HG02938 (cell line): ENCODE data around the gene ELMO1.

ENCODE experiments used
- ATAC-seq: cut with Tn5 transposase; IDR thresholded peaks from one replicate; pipeline ENCODE4 v1.9.1; 2021; ENCODE audit warnings: mild to moderate bottlenecking, moderate library complexity; ENCODE audit not compliant: unreplicated experiment

Gene ELMO1

GRCh38 chr7:37110660-37111424 is 337.8 kb downstream of the ELMO1 start:
- no peak for ATAC-seq

- no peak for ATAC-seq
Observed at GRCh38 chr7:37109843-37110242, 338.8 kb downstream of the ELMO1 start.

GRCh38 chr7:37109016-37109683 is 339.5 kb downstream of the ELMO1 start:
- no peak for ATAC-seq

- ATAC-seq: no peak
Observed at GRCh38 chr7:37108615-37109014, 340.0 kb downstream of the ELMO1 start.

GRCh38 chr7:37107047-37107750 is 341.5 kb downstream of the ELMO1 start:
- ATAC-seq: no peak

- ATAC-seq: no peak
Observed at GRCh38 chr7:37105762-37106161, 342.9 kb downstream of the ELMO1 start.

- ATAC-seq: no peak
Observed at GRCh38 chr7:37104822-37105518, 343.7 kb downstream of the ELMO1 start.

GRCh38 chr7:37102518-37103137 is 346.0 kb downstream of the ELMO1 start:
- no peak for ATAC-seq

- ATAC-seq: no peak
Observed at GRCh38 chr7:37100735-37101331, 347.8 kb downstream of the ELMO1 start.

GRCh38 chr7:37098762-37099161 is 349.9 kb downstream of the ELMO1 start:
- ATAC-seq: no peak

GRCh38 chr7:37097983-37098382 is 350.7 kb downstream of the ELMO1 start:
- ATAC-seq: no peak

GRCh38 chr7:37097276-37097675 is 351.4 kb downstream of the ELMO1 start:
- no peak for ATAC-seq

- no peak for ATAC-seq
Observed at GRCh38 chr7:37096341-37096740, 352.3 kb downstream of the ELMO1 start.

GRCh38 chr7:37095122-37095521 is 353.5 kb downstream of the ELMO1 start:
- no peak for ATAC-seq

- ATAC-seq: no peak
Observed at GRCh38 chr7:37093257-37093656, 355.4 kb downstream of the ELMO1 start.

GRCh38 chr7:37092548-37092947 is 356.1 kb downstream of the ELMO1 start:
- ATAC-seq: no peak

GRCh38 chr7:37089972-37090371 is 358.7 kb downstream of the ELMO1 start:
- ATAC-seq: no peak

GRCh38 chr7:37085600-37085999 is 363.1 kb downstream of the ELMO1 start:
- no peak for ATAC-seq

GRCh38 chr7:37084303-37084702 is 364.4 kb downstream of the ELMO1 start:
- no peak for ATAC-seq

GRCh38 chr7:37083311-37084096 is 365.2 kb downstream of the ELMO1 start:
- ATAC-seq: no peak
